Glutamatergic neuron (in vitro differentiated cells): ENCODE data around the gene KCTD12. TPM values are rescaled to one million over a fixed set of nuclear protein-coding genes. Genes with fewer than 3 reads are reported as not detected.

ENCODE experiments used
- DNase-seq: peaks from one replicate; pipeline ENCODE4 v3.0.0; 2022
- H3K27ac Mint-ChIP-seq: one replicate; pipeline ENCODE4 v1.8.0; 2020; ENCODE audit warnings: mild to moderate bottlenecking, mixed read lengths, inconsistent platforms; ENCODE audit not compliant: unreplicated experiment
- H3K27me3 Mint-ChIP-seq: one replicate; pipeline ENCODE4 v1.8.0; 2020; ENCODE audit warnings: mild to moderate bottlenecking, moderate library complexity, mixed read lengths, inconsistent platforms; ENCODE audit not compliant: unreplicated experiment
- H3K36me3 Mint-ChIP-seq: one replicate; pipeline ENCODE4 v1.8.0; 2020; ENCODE audit warnings: mild to moderate bottlenecking, mixed read lengths, inconsistent platforms; ENCODE audit not compliant: unreplicated experiment
- H3K4me1 Mint-ChIP-seq: one replicate; pipeline ENCODE4 v1.8.0; 2020; ENCODE audit warnings: mild to moderate bottlenecking, low read depth, mixed read lengths, inconsistent platforms; ENCODE audit not compliant: unreplicated experiment
- H3K4me3 Mint-ChIP-seq: one replicate; pipeline ENCODE4 v1.8.0; 2020; ENCODE audit warnings: mild to moderate bottlenecking, mixed read lengths, inconsistent platforms; ENCODE audit not compliant: unreplicated experiment
- H3K9me3 Mint-ChIP-seq: one replicate; pipeline ENCODE4 v1.8.0; 2020; ENCODE audit warnings: mild to moderate bottlenecking, moderate library complexity, mixed read lengths, inconsistent platforms; ENCODE audit not compliant: unreplicated experiment
- total RNA-seq: library from RNA; stranded (reverse); fragmentation: NEBNext Ultra II Directional; extraction: Animal tissue kit (Norgen Biotek cat#: 25700); gene quantifications from one replicate; pipeline ENCODE4 v1.2.1, GENCODE V29; 2021; ENCODE audit not compliant: unreplicated experiment
- TF ChIP-seq, protein P1 (sequence below): fragments of 200-600 bp; sonication (generic); IDR thresholded peaks from one replicate; pipeline ENCODE4 v1.5.0; 2021; ENCODE audit not compliant: partially characterized antibody, unreplicated experiment

The KCTD12 gene
- total RNA-seq, 1 donor from 2014 or later: 11.3 TPM

DNA sequence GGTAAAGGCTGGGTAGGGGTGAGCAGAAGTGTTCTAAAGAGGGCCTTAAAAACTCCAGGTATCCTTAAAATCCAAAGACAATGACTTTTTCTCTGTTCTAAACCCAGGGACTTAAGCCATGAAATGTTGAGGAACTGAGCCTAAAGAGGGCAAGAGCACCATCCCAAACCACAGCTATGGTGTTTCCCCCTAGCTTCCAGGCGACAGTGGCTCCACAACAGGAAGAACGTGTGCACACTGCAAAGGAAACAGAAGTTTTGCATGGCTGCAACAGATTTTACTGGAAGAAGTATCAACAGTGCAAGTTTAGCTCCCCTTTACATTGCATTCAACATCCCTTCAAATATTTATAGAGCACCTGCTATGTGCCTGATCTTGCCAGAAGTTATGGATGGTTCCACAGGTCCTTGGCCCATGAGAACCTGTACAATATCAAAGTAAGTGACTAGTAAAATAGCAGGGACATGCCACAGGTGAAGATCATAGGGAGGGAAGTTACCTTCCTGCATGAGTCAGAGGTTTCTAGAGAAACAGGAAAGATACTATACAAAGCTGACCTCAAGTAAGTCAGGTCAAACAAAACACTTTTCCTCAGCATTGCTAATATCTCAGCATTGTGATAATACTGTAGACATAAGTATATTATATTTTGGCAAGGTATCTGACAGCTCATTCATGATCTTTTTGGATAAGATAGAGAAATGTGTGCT is 8.4 kb upstream of the KCTD12 start:
- no peaks in the 10 kb centered on the region for H3K27me3 Mint-ChIP-seq

DNA sequence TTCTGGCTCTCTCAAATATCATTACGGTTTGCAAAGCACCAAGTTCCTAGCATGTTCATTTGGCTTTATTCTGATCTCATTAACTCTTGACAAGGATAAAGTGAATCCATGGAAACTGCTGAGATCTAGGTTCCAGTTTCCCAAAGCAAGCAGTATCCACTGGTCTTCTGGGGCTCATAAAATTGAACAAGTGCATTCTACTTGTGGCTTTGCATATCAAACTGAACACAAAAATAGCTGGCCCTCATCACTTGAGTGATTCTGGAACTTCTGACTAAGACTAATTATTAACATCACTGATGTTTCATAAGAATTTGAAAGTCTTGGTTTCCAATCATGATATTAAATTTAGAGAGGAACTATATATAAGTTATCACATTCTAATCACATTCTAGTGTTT is 6.3 kb upstream of the KCTD12 start:
- Mint-ChIP-seq H3K4me1 (peaks cover under 1% of the 10 kb centered on the region), H3K4me3 (no peak overlapping the region), H3K9me3 (no peaks in the 10 kb centered on the region), H3K27me3 (peaks cover 2% of the 10 kb centered on the region), H3K36me3 (peaks cover 4% of the 10 kb centered on the region), H3K27ac (no peak overlapping the region)
- DNase-seq: no peak
- TF ChIP-seq, protein P1, sequence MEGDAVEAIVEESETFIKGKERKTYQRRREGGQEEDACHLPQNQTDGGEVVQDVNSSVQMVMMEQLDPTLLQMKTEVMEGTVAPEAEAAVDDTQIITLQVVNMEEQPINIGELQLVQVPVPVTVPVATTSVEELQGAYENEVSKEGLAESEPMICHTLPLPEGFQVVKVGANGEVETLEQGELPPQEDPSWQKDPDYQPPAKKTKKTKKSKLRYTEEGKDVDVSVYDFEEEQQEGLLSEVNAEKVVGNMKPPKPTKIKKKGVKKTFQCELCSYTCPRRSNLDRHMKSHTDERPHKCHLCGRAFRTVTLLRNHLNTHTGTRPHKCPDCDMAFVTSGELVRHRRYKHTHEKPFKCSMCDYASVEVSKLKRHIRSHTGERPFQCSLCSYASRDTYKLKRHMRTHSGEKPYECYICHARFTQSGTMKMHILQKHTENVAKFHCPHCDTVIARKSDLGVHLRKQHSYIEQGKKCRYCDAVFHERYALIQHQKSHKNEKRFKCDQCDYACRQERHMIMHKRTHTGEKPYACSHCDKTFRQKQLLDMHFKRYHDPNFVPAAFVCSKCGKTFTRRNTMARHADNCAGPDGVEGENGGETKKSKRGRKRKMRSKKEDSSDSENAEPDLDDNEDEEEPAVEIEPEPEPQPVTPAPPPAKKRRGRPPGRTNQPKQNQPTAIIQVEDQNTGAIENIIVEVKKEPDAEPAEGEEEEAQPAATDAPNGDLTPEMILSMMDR: no peak

More for the DNA sequence above, 8.4 kb upstream of the KCTD12 start:
- no peak for DNase-seq
- H3K4me3 Mint-ChIP-seq: no peak overlapping the region
- H3K4me1 Mint-ChIP-seq: no peaks in the 10 kb centered on the region
- peaks cover 3% of the 10 kb centered on the region for H3K9me3 Mint-ChIP-seq
- TF ChIP-seq, protein P1: no peak
- H3K27ac Mint-ChIP-seq: no peak overlapping the region
- H3K36me3 Mint-ChIP-seq: peaks cover 14% of the 10 kb centered on the region

DNA sequence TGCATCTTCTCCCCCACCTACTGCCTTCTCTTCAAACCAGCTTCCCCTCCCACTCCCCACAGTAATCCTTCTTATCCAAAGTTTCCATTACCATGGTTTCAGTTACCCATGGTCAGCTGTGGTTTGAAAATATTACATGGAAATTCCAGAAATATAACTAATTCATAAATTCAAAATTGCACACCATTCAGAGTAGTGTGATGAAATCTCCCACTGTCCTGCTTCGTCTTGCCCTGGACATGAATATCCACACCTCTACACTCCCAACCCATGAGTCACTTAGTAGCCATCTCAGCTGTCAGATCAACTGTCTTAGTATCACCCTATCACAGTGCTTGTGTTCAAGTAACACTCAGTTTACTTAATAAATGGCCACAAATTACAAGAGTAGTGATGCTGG is 3.8 kb upstream of the KCTD12 start:
- no peak overlapping the region for H3K27ac Mint-ChIP-seq
- TF ChIP-seq, protein P1: no peak
- DNase-seq: no peak
- peaks cover 7% of the 10 kb centered on the region for H3K4me1 Mint-ChIP-seq
- peaks cover 3% of the 10 kb centered on the region for H3K9me3 Mint-ChIP-seq
- H3K27me3 Mint-ChIP-seq: peaks cover 4% of the 10 kb centered on the region
- H3K36me3 Mint-ChIP-seq: no peaks in the 10 kb centered on the region
- H3K4me3 Mint-ChIP-seq: no peak overlapping the region

DNA sequence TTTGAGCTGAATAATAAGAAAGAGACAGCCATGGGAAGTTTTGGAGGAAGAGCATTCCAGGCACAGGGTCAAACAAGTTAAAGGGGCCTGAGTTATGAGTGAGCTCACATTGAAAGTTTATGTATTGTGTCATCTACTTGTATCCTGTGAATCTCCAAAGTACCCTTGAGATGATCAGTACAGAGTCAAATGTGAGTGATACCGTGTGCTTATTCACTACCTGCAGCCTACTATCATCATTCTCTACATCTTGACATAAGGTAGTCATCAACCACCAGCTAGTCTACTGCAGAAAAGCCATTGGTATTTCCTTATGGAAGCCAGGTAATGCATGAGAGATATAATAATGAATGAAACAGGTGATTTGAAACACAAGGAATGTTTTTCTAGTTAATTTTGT is 3.0 kb upstream of the KCTD12 start:
- peaks cover 12% of the 10 kb centered on the region for H3K4me1 Mint-ChIP-seq
- H3K9me3 Mint-ChIP-seq: peaks cover 5% of the 10 kb centered on the region
- H3K27me3 Mint-ChIP-seq: peaks cover 5% of the 10 kb centered on the region
- TF ChIP-seq, protein P1: no peak
- no peak overlapping the region for H3K27ac Mint-ChIP-seq
- H3K4me3 Mint-ChIP-seq: no peak overlapping the region
- DNase-seq: no peak
- no peaks in the 10 kb centered on the region for H3K36me3 Mint-ChIP-seq

DNA sequence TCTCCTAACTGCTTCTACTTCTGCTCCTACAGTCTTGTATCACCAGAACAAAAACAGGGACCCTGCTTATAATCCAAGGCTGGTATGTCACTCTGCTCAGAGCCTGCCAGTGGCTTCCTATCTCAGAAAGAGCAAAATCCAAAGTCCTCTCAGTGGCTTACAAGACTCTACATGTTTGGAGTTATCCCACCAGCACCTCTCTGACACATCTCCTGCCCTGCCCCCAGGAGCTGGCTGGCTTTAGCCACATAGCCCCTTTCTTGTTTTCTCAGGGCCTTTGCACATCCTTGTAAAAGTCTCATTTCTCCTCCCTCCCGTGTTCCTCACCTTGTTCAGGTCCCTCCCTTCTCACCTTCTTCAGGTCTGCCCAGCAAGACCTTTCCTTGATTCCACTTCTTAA is 2.2 kb upstream of the KCTD12 start:
- no peak for DNase-seq
- H3K27ac Mint-ChIP-seq: no peak overlapping the region
- H3K36me3 Mint-ChIP-seq: no peaks in the 10 kb centered on the region
- TF ChIP-seq, protein P1: no peak
- H3K27me3 Mint-ChIP-seq: peaks cover 5% of the 10 kb centered on the region
- peaks cover 5% of the 10 kb centered on the region for H3K9me3 Mint-ChIP-seq
- peaks cover 12% of the 10 kb centered on the region for H3K4me1 Mint-ChIP-seq
- no peak overlapping the region for H3K4me3 Mint-ChIP-seq
